Raji (cell line): ENCODE results near the gene SCFD1.

Experiments used
- POLR2A ChIP-seq: IDR thresholded peaks from 2 replicates; pipeline ENCODE4 v1.6.1; 2011; ENCODE audit warnings: low read depth, low read length, control low read depth; ENCODE audit not compliant: insufficient read depth

Gene SCFD1

GRCh38 chr14:30608533-30609006, 13.5 kb upstream of the SCFD1 start:
- no peak for TF ChIP-seq POLR2A

GRCh38 chr14:30610787-30611343, 11.3 kb upstream of the SCFD1 start:
- no peak for TF ChIP-seq POLR2A

GRCh38 chr14:30614155-30614554, 8.0 kb upstream of the SCFD1 start:
- TF ChIP-seq POLR2A: no peak

- TF ChIP-seq POLR2A: no peak
Observed at GRCh38 chr14:30620178-30620577, 1.9 kb upstream of the SCFD1 start.

- no peak for TF ChIP-seq POLR2A
Observed at GRCh38 chr14:30621354-30621939, 672 bp upstream of the SCFD1 start.

- no peak for TF ChIP-seq POLR2A
Observed at GRCh38 chr14:30623412-30624131, 1.5 kb downstream of the SCFD1 start.

GRCh38 chr14:30624132-30624423, 2.0 kb downstream of the SCFD1 start:
- TF ChIP-seq POLR2A: no peak

GRCh38 chr14:30625533-30625932, 3.4 kb downstream of the SCFD1 start:
- no peak for TF ChIP-seq POLR2A

- no peak for TF ChIP-seq POLR2A
Observed at GRCh38 chr14:30630248-30630647, 8.1 kb downstream of the SCFD1 start.

GRCh38 chr14:30632730-30633129, 10.6 kb downstream of the SCFD1 start:
- no peak for TF ChIP-seq POLR2A

- TF ChIP-seq POLR2A: no peak
Observed at GRCh38 chr14:30638926-30639325, 16.8 kb downstream of the SCFD1 start.

GRCh38 chr14:30641207-30641606, 19.1 kb downstream of the SCFD1 start:
- no peak for TF ChIP-seq POLR2A

GRCh38 chr14:30645600-30645999, 23.5 kb downstream of the SCFD1 start:
- TF ChIP-seq POLR2A: no peak

- TF ChIP-seq POLR2A: no peak
Observed at GRCh38 chr14:30648471-30648870, 26.4 kb downstream of the SCFD1 start.

- no peak for TF ChIP-seq POLR2A
Observed at GRCh38 chr14:30651937-30652336, 29.8 kb downstream of the SCFD1 start.

- TF ChIP-seq POLR2A: no peak
Observed at GRCh38 chr14:30655124-30655523, 33.0 kb downstream of the SCFD1 start.
